Activated B cell treated with CpG ODN at 0.5 μM for 24 hours (primary cell): ENCODE results near the gene EIF2S3. TPM values are rescaled to one million over a fixed set of nuclear protein-coding genes. Genes with fewer than 3 reads are reported as not detected.

Experiments used
- ATAC-seq: fragments of 200-7000 bp; cut with Tn5 transposase; one replicate; pipeline ENCODE4 v1.10.0; 2021; ENCODE audit warnings: low read depth, mild to moderate bottlenecking, moderate library complexity
- CTCF ChIA-PET: fragments of 350-600 bp; sonication (Branson Sonifier 250); formaldehyde crosslinking; loops from one replicate; lab custom pipeline; 2021; ENCODE audit warnings: antibody characterized with exemption; lab: Charles Lee
- POLR2A ChIA-PET: fragments of 350-600 bp; sonication (Branson Sonifier 250); formaldehyde crosslinking; loops from one replicate; lab custom pipeline; 2021; ENCODE audit warnings: antibody characterized with exemption; lab: Charles Lee
- DNase-seq: peaks from one replicate; pipeline ENCODE4 v3.0.0; 2022
- H3K27ac Mint-ChIP-seq: one replicate; pipeline ENCODE4 v1.8.0; 2020; ENCODE audit warnings: mixed read lengths
- H3K27me3 Mint-ChIP-seq: one replicate; pipeline ENCODE4 v1.8.0; 2021; ENCODE audit warnings: mixed read lengths
- H3K36me3 Mint-ChIP-seq: one replicate; pipeline ENCODE4 v1.8.0; 2021; ENCODE audit warnings: low read depth, mixed read lengths
- H3K4me1 Mint-ChIP-seq: one replicate; pipeline ENCODE4 v1.8.0; 2021; ENCODE audit warnings: mixed read lengths
- H3K4me3 Mint-ChIP-seq: one replicate; pipeline ENCODE4 v1.8.0; 2020; ENCODE audit warnings: mild to moderate bottlenecking, mixed read lengths
- H3K9me3 Mint-ChIP-seq: one replicate; pipeline ENCODE4 v1.8.0; 2020; ENCODE audit warnings: mixed read lengths
- CTCF ChIP-seq: fragments of 200-600 bp; IDR thresholded peaks from one replicate; pipeline ENCODE4 v1.8.0; 2022; ENCODE audit warnings: antibody characterized with exemption, mild to moderate bottlenecking
- intact Hi-C: fragments of 100-400 bp; cut with micrococcal nuclease; formaldehyde crosslinking; loops from one replicate; pipeline ENCODE4 v1.15.1; 2024
- total RNA-seq: library from RNA; stranded (reverse); gene quantifications from 2 replicates; pipeline ENCODE4 v1.2.3, GENCODE V29; 2022

EIF2S3 gene
- total RNA-seq, 1 donor from 2014 or later, result 314 TPM

- no peaks in the 10 kb centered on the region for H3K9me3 Mint-ChIP-seq
- ChIA-PET CTCF (interaction anchor here (3.5 kb wide), 1 partner anchor 30 kb away, joined by 22 read pairs; the partner anchor contains the start of gene EIF2S3), POLR2A (interaction anchor here (0.8 to 4.5 kb wide), 5 partner anchors 30 to 241 kb away, joined by 3 to 113 read pairs (median 13); partner anchors contain the start of genes APOO, CXorf58, EIF2S3 and SAT1)
- no peaks in the 10 kb centered on the region for H3K27me3 Mint-ChIP-seq
- H3K4me1 Mint-ChIP-seq, result peaks cover 27% of the 10 kb centered on the region
- H3K4me3 Mint-ChIP-seq, result peak overlapping the region; percentile 85
- peak overlapping the region; percentile 82 for H3K27ac Mint-ChIP-seq
- no peak for DNase-seq
- H3K36me3 Mint-ChIP-seq, result peaks cover 1% of the 10 kb centered on the region
- TF ChIP-seq CTCF, result no peak
- no peak for ATAC-seq
- intact Hi-C loops, result loop anchor here (2.0 to 10.0 kb wide), 2 partner anchors 71 to 359 kb away; partner anchors contain the start of gene PRDX4
Observed at GRCh38 chrX:24023972-24024669, 30.6 kb upstream of the EIF2S3 start.

GRCh38 chrX:24024819-24025740 lies 29.7 kb upstream of the EIF2S3 start:
- ChIA-PET CTCF (interaction anchor here (1.4 to 3.5 kb wide), 3 partner anchors 25 to 118 kb away, joined by 4 to 22 read pairs (median 7); partner anchors contain the start of genes APOO, CXorf58 and EIF2S3), POLR2A (interaction anchor here (0.6 to 4.5 kb wide), 14 partner anchors 10 to 252 kb away, joined by 3 to 113 read pairs (median 4); partner anchors contain the start of genes APOO, CXorf58, EIF2S3 and SAT1)
- Mint-ChIP-seq H3K27me3 (no peaks in the 10 kb centered on the region), H3K9me3 (no peaks in the 10 kb centered on the region), H3K27ac (peak overlapping the region; percentile 82), H3K4me1 (peaks cover 21% of the 10 kb centered on the region), H3K36me3 (peaks cover 1% of the 10 kb centered on the region), H3K4me3 (peak overlapping the region; percentile 85)
- TF ChIP-seq CTCF, result no peak
- ATAC-seq (peak; percentile 91), DNase-seq (peak; percentile 70)
- intact Hi-C loops, result loop anchor here (1.0 to 10.0 kb wide), 5 partner anchors 29 to 360 kb away; partner anchors contain the start of genes CXorf58, EIF2S3, PRDX4 and SAT1

- Mint-ChIP-seq H3K9me3 (no peaks in the 10 kb centered on the region), H3K36me3 (peaks cover 1% of the 10 kb centered on the region), H3K27ac (peak overlapping the region; percentile 86), H3K4me1 (peaks cover 16% of the 10 kb centered on the region), H3K27me3 (no peaks in the 10 kb centered on the region), H3K4me3 (peak overlapping the region; percentile 84)
- intact Hi-C loops, result loop anchor here (1.0 to 10.0 kb wide), 6 partner anchors 28 to 361 kb away; partner anchors contain the start of genes CXorf58, EIF2S3, PRDX4 and SAT1
- no peak for TF ChIP-seq CTCF
- DNase-seq (no peak), ATAC-seq (peak; percentile 15)
- ChIA-PET POLR2A (interaction anchor here (0.6 to 4.5 kb wide), 14 partner anchors 10 to 253 kb away, joined by 3 to 113 read pairs (median 4); partner anchors contain the start of genes APOO, CXorf58, EIF2S3 and SAT1), CTCF (interaction anchor here (1.4 to 3.5 kb wide), 3 partner anchors 25 to 118 kb away, joined by 4 to 22 read pairs (median 7); partner anchors contain the start of genes APOO, CXorf58 and EIF2S3)
Observed at GRCh38 chrX:24025741-24026403, 28.9 kb upstream of the EIF2S3 start.

- intact Hi-C loops, result loop anchor here (1.0 to 10.0 kb wide), 2 partner anchors 124 to 362 kb away; partner anchors contain the start of gene PRDX4
Observed at GRCh38 chrX:24026432-24026831, 28.3 kb upstream of the EIF2S3 start.

More at GRCh38 chrX:24026432-24026831, 28.3 kb upstream of the EIF2S3 start:
- Mint-ChIP-seq H3K4me1 (peaks cover 12% of the 10 kb centered on the region), H3K27me3 (no peaks in the 10 kb centered on the region), H3K27ac (peak overlapping the region; percentile 86), H3K4me3 (peak overlapping the region; percentile 84), H3K36me3 (peaks cover 1% of the 10 kb centered on the region), H3K9me3 (no peaks in the 10 kb centered on the region)
- no peak for DNase-seq
- no peak for ATAC-seq
- TF ChIP-seq CTCF, result no peak
- ChIA-PET CTCF (interaction anchor here (1.4 to 3.5 kb wide), 3 partner anchors 24 to 119 kb away, joined by 4 to 22 read pairs (median 7); partner anchors contain the start of genes APOO, CXorf58 and EIF2S3), POLR2A (interaction anchor here (0.5 to 4.5 kb wide), 11 partner anchors 17 to 705 kb away, joined by 3 to 113 read pairs (median 6); partner anchors contain the start of genes APOO, CXorf58, EIF2S3 and SAT1)
